Measurements from ENCODE around the gene BTG2. TPM values are rescaled to one million over a fixed set of nuclear protein-coding genes. Genes with fewer than 3 reads are reported as not detected.

The BTG2 gene
- total RNA-seq, 3 donors from 2014 or later (not counting 1 experiment from before 2014, with no cell fraction given), result 499 to 1,024 (median 851) TPM

GRCh38 chr1:203343956-203344754 is 38.8 kb downstream of the BTG2 start:
- Histone ChIP-seq H3K9me3 (ENCODE audit: control insufficient read depth, insufficient read depth, low read length) (no peaks in the 10 kb centered on the region), H3K4me3 (ENCODE audit: low read length) (no peak overlapping the region), H3K27ac (ENCODE audit: low read length) (no peak overlapping the region), H3K4me1 (ENCODE audit: control insufficient read depth, insufficient read depth, low read length) (peaks cover 3% of the 10 kb centered on the region), H3K36me3 (ENCODE audit: control insufficient read depth, insufficient read depth, low read length) (no peaks in the 10 kb centered on the region), H3K27me3 (ENCODE audit: control insufficient read depth, insufficient read depth, low read length) (peaks cover 7% of the 10 kb centered on the region)
- DNase-seq (no peak), ATAC-seq (no peak)
- no peak overlapping the region for H3K27ac Mint-ChIP-seq
- intact Hi-C loops (cut with micrococcal nuclease), result no loop called here
- TF ChIP-seq CTCF (IDR thresholded peaks at IDR 0.05), result no peak
- H3K4me1 Mint-ChIP-seq, result peaks cover 5 to 16% of the 10 kb centered on the region in 2 donors
- 86% methylated on average over 7 of the region's 9 CpGs for WGBS (ENCODE audit: insufficient coverage)
- no peak overlapping the region for H3K4me3 Mint-ChIP-seq
- H3K9me3 Mint-ChIP-seq, result no peaks in the 10 kb centered on the region
- H3K36me3 Mint-ChIP-seq, result no peaks in the 10 kb centered on the region
- H3K27me3 Mint-ChIP-seq (ENCODE audit: low read depth in 2 of 2), result peaks cover 42 to 49% of the 10 kb centered on the region in 2 donors

GRCh38 chr1:203346060-203346768 is 40.9 kb downstream of the BTG2 start:
- Histone ChIP-seq H3K27ac (ENCODE audit: low read length) (no peak overlapping the region), H3K27me3 (ENCODE audit: control insufficient read depth, insufficient read depth, low read length) (peaks cover 7% of the 10 kb centered on the region), H3K4me3 (ENCODE audit: low read length) (no peak overlapping the region), H3K4me1 (ENCODE audit: control insufficient read depth, insufficient read depth, low read length) (peaks cover 8% of the 10 kb centered on the region), H3K9me3 (ENCODE audit: control insufficient read depth, insufficient read depth, low read length) (no peaks in the 10 kb centered on the region), H3K36me3 (ENCODE audit: control insufficient read depth, insufficient read depth, low read length) (no peaks in the 10 kb centered on the region)
- Mint-ChIP-seq H3K4me3 (no peak overlapping the region), H3K27me3 (ENCODE audit: low read depth in 2 of 2) (peaks cover 50 to 60% of the 10 kb centered on the region in 2 donors), H3K36me3 (no peaks in the 10 kb centered on the region), H3K9me3 (no peaks in the 10 kb centered on the region), H3K4me1 (peaks cover 9 to 17% of the 10 kb centered on the region in 2 donors), H3K27ac (no peak overlapping the region)
- intact Hi-C loops (cut with micrococcal nuclease), result no loop called here
- DNase-seq (no peak), ATAC-seq (no peak)
- TF ChIP-seq CTCF (IDR thresholded peaks at IDR 0.05), result no peak
- WGBS (ENCODE audit: insufficient coverage), result 76% methylated on average over 7 of the region's 7 CpGs

- H3K9me3 ChIP-seq (ENCODE audit: control insufficient read depth, insufficient read depth, low read length), result no peaks in the 10 kb centered on the region
- H3K27ac ChIP-seq (ENCODE audit: low read length), result no peak overlapping the region
- no peak for TF ChIP-seq CTCF (IDR thresholded peaks at IDR 0.05)
- H3K27me3 ChIP-seq (ENCODE audit: control insufficient read depth, insufficient read depth, low read length), result peaks cover 6% of the 10 kb centered on the region
- peaks cover 10% of the 10 kb centered on the region for H3K4me1 ChIP-seq (ENCODE audit: control insufficient read depth, insufficient read depth, low read length)
- ATAC-seq (no peak), DNase-seq (no peak)
- Mint-ChIP-seq H3K27me3 (ENCODE audit: low read depth in 2 of 2) (peaks cover 50 to 59% of the 10 kb centered on the region in 2 donors), H3K27ac (no peak overlapping the region), H3K9me3 (no peaks in the 10 kb centered on the region), H3K4me1 (peaks cover 11 to 20% of the 10 kb centered on the region in 2 donors), H3K36me3 (no peaks in the 10 kb centered on the region), H3K4me3 (no peak overlapping the region)
- no peaks in the 10 kb centered on the region for H3K36me3 ChIP-seq (ENCODE audit: control insufficient read depth, insufficient read depth, low read length)
- no peak overlapping the region for H3K4me3 ChIP-seq (ENCODE audit: low read length)
- intact Hi-C loops (cut with micrococcal nuclease), result no loop called here
- WGBS (ENCODE audit: insufficient coverage), result 85% methylated on average over 3 of the region's 3 CpGs
These were observed 41.4 kb downstream of the BTG2 start for GRCh38 chr1:203346769-203347102.

Measured in natural killer cell (primary cell).